GM19099 (cell line): Measurements from ENCODE around the gene CEACAM18.

Experiments
- POLR2A ChIP-seq: IDR thresholded peaks from 3 replicates; pipeline ENCODE4 v1.6.1; 2011; ENCODE audit warnings: low read depth; ENCODE audit not compliant: insufficient read length; ENCODE audit errors: extremely low read depth

CEACAM18 gene

DNA sequence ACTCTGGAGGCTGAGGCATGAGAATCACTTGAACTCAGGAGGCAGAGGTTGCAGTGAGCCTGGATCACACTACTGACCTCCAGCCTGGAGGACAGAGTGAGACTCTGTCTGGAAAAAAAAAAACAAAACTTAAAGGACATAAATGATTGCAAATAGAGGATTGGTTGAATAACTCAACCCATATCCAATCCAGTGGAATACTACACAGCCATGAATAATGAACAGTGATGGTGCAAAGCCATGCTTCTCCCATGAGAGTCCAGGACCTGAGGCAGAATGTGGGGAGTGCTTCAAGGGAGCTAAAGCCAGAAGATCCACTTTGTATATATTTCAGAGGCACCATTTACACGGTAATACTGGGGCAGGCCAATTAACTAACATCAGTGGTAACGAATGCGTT is 2.2 kb upstream of the CEACAM18 start:
- no peak for TF ChIP-seq POLR2A

DNA sequence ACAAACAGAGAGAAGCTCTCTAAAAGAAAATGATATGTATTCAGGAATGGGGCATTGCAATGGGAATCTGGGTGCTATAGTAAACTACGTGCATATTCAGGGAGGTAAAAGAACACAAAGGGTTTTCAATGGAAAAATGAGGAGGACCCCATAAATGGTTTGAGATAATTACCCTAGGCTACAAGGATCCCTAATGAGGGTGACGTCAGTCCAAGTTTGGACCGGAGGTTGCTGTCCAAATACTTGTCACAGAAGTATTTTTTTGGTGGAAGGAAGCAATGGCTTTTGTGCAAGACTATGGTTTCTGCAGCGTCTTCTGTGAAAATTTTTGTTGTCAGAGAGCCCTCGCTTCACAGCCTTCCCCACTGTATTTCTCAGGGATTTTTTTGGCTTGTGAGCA is 995 bp upstream of the CEACAM18 start:
- no peak for TF ChIP-seq POLR2A

DNA sequence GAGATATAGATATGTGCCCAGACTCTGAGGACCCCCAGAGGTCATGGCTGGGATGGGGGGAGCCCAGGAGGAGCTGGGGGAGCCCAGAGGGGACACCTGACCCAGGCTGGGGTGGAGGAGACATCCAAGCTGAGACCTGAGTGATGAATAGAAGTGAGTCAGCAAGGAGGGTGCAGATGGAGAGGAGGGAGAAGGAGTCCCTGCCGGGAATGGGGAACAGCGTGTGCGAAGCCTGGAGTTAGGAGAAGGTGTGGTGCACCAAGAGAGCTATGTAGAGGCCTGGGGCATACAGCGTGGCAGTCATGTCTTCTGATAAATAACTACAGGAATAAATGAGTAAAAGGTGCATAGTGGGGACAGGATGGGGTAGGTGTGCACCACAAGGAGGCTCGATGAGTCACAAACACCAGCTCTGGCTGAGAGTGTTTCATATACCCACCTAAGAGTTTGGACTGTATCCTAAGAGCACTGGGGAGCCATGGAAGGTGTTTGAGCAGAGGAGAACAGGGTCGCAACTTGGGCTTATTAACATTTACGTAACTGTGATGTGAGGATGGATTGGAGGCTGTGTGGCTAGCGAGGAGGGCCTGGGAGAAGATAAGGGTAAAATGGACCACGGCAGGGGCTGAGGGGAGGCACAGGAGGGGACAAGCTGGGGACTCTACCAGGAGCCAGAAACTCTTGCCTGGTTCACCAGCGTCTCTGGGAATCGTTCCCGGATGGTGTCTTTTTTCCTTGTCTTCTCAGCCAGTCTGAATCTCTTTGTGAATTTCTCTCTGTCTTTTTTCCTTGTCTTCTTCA is 1.4 kb downstream of the CEACAM18 start:
- TF ChIP-seq POLR2A = no peak

- TF ChIP-seq POLR2A = no peak
Observed at GRCh38 chr19:51480590-51480989, 2.3 kb downstream of the CEACAM18 start.

- TF ChIP-seq POLR2A = no peak
Observed at GRCh38 chr19:51485960-51486660, 7.8 kb downstream of the CEACAM18 start.

DNA sequence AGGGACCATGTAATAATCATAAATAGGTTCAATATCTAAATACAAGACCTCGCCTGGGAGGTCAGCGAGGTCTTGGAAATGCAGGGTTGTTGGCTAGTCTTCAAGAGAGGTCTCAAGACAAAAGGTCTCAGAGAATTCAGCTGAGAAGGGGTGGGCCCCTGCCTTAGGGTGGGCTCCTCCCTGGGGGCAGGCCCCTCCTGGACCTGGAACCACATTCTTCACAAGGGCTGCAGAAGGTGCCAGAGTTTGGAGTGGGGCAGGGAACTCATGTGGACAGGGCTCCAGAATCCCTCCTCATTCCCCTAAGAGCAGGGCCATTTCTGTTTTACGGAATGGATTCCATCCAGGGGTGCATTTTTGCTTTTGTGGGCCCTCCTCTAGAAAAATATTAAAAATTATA is 10.2 kb downstream of the CEACAM18 start:
- TF ChIP-seq POLR2A = no peak

GRCh38 chr19:51489113-51489512 is 10.8 kb downstream of the CEACAM18 start:
- no peak for TF ChIP-seq POLR2A

DNA sequence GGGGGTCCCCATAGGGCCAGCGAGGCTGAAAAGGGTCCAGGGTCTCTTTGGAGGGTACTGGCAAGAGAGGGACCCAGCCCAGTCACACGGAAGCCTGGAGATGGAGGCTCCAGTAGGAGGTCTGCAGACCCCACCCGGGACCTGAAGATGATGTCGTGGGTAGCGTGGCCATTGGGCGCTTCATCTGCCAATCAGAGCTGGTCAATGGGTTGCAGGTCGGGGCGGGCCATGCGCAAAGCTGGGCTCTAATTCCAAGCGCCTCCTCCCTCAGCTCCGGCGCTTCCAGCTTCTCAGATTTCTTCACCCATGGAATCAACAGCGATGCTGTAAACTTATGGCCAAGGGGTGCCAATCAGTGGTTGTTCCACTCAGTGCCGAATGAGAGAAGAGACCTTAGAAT is 12.3 kb downstream of the CEACAM18 start:
- no peak for TF ChIP-seq POLR2A

DNA sequence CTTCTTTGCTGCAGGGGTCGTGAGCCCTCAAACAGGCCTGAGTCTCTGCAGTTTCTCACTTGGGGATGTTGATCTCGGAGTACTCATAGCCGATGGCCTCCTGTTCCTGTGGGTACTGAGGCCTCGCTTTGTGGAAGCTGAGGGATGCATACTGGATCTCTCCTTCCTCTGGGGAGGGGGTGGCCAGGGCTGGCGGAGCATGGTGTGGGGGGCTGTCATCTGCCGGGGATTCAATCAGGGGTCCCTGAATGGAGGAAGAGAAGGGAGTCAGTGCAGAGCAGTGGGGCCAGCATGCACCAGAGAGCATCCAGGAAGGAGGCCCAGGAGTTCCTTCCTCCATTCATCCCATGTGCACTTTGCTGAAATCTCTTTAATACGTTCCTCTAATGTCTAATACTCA is 13.2 kb downstream of the CEACAM18 start:
- no peak for TF ChIP-seq POLR2A

DNA sequence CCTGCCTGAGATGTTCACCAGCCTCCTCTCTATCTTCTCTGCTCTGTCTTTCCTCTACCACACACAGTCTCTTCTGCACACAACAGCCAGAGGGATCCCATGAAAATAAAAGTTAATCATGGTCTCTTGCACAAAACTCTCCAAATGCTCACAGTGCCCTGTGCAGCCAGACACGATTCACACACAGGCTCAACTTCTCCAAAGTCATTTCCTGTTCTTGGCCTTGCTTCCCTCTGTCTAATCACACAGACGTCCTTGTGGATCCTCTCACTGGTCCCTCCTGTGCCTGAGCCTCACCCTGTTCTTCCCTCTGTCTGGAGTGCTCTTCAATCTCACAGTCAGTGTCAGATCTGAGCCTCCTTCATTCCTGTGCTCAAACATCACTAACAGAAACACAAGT is 15.4 kb downstream of the CEACAM18 start:
- TF ChIP-seq POLR2A = no peak

GRCh38 chr19:51497666-51498065 is 19.3 kb downstream of the CEACAM18 start:
- TF ChIP-seq POLR2A = no peak

GRCh38 chr19:51501594-51502263 is 23.4 kb downstream of the CEACAM18 start, which contains the start of gene SIGLEC12:
SIGLEC12 (minus strand) TSS chr19:51501800; CDS start chr19:51501733, 67 bp downstream.
- no peak for TF ChIP-seq POLR2A

DNA sequence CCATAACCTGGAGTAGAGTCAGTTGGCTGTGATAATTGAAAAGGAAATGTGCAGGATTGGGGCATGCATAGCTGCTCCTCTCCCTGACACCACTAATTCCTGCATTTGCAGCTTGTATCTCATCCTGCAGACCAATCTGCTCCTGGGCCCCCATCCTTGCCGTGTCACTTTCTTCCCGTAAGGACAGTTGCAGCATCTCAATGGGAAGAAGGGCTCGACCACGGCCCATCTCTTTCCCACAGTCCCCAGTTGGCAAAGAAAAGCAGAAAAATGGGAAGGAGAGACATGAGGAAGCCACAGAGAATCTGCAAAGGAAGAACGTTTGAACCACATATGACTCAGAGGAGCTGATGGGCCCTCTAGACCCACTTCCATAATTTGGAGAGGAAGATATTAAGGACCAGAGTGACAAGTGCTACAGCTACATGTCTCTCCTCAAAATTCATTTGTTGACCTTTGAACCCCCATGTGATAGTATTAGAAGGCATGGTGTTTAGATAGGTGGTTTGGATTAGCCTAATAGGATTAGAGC is 25.0 kb downstream of the CEACAM18 start:
- no peak for TF ChIP-seq POLR2A

DNA sequence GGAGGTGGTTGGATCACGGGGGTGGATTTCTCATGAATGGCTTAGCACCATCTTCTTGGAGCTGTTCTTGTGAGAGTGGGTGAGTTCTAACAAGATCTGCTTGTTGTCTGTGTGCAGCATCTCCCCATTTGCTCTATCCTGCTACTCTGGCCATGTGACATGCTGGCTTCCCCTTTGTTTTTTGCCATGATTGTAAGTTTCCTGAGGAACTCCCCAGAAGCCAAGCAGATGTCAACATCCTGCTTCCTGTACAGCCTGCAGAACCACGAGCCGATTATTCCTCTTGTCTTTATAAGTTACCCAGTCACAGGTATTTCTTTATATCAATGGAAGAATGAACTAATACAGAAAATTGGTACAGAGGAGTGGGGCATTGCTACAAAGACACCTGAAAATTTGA is 25.6 kb downstream of the CEACAM18 start:
- no peak for TF ChIP-seq POLR2A

GRCh38 chr19:51505904-51506303 is 27.6 kb downstream of the CEACAM18 start:
- no peak for TF ChIP-seq POLR2A

DNA sequence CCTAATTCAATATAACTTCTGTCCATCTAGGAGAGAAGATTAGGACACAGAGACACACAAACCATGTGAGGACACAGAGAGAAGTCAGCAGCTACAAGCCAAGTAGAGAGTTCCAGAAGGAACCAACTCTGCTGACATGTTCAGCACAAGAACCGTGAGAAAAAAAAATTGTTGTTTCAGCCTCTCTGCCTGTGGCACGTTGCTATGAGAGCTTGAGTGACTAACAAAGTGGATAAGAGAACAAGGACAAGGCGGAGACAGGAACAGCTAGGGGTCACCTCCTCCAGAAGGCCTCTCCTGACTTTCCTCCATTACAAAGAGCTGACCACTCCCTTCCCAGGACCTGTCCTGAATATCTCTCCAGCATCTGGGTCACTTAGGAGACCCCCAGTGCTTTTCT is 28.9 kb downstream of the CEACAM18 start:
- no peak for TF ChIP-seq POLR2A

DNA sequence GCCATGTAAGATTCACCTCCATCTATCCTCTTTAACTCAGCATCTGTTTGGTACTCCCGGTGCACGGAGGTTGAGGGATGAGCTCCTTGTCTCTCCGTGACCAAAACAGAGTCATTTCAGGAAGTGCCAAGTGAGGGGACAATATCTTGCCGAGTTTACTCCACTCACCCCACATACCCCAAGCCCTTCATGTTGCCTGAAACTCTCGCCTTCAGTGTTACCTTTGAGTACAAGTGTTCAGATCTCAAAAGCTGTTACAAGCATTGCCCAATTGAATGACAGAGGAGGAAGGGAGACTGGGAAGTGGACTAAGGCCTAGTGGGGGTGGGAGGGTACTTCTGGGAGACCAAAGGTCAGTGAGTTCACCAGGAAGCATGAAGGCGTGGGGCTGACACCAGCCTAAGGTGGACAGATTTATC is 29.3 kb downstream of the CEACAM18 start:
- TF ChIP-seq POLR2A = no peak
